Urothelium cell line (cell line): Measurements from ENCODE around the gene ZNHIT2.

ENCODE experiments used
- DNase-seq: peaks from one replicate; pipeline ENCODE4 v3.0.0; 2011; ENCODE audit warnings: low spot score, mixed read lengths
- FAIRE-seq: peaks from 2 replicates; lab custom pipeline; 2011; peaks lifted over from hg19 to GRCh38; lab: Jason Lieb, UNC

Gene ZNHIT2

DNA sequence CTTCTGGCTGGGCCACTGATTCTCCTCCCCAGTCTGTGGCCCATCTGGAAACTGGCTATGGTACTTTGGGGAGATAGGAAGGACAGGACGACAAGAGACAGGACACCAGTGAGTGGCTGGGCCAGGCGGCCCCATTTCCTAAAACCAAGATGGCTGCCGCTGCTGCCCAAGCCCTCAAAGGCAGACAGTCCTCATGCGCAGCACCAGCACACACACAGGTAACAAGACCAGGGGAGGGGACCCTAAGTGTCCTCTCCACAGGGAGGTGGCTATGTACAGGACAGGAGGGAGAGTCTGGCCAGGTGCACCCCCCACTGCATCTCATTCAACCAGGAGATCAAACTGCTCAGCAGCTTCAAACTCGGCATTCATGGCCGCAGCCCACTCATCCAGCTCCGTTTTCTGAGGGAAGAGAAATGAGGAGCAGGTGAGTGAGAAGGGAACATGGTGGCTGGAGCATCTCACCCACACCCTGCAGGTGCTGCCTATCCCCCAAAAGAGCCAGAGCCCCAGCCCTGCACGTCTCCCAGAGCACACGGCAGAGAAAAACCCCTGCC is 38.6 kb downstream of the ZNHIT2 start:
- DNase-seq: no peak
- FAIRE-seq: no peak

DNA sequence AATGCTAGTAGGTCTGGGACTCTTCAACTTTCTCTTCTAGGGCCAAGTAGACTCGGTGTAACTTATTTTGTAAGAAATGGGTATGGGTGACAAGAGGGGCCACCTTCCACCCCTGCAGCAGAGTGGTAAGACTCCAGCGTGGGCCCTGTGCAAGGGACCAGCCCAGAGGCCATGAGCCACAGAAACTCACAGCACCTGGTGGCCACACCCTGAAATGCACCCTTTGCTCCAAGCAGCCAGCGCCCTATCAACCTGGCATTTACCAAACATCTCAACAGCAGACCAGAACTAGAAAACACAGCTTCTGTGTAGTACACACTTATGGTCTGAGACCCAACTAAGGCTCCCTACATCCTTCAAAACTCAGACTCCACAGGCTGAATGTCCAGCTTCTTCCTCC is 39.4 kb downstream of the ZNHIT2 start:
- FAIRE-seq: no peak

DNA sequence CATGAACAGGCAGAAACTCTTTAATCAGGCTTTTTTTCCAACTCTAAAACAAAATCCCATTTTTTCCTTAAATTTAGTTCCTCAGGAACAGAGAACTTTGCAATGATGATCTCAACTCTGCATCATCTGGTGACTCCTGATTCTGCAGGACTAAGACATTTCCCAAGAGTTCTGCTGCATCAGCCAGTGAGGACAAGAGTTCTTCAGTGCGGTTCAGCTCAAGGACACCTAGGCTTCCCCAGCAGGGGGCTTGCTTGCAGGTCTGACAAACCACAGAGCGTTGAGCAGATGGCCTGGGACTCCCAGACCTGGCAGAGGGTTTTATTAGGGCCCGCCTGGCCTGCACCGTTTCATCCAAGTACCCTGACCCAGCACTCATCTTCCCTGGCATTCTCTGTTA is 40.0 kb downstream of the ZNHIT2 start:
- FAIRE-seq (no peak), DNase-seq (no peak)

More for the DNA sequence above, 39.4 kb downstream of the ZNHIT2 start:
- DNase-seq: peak; percentile 55

GRCh38 chr11:65072631-65072966 is 44.9 kb downstream of the ZNHIT2 start:
- no peak for DNase-seq
- FAIRE-seq: no peak

GRCh38 chr11:65071907-65072630 is 45.4 kb downstream of the ZNHIT2 start:
- FAIRE-seq: no peak
- no peak for DNase-seq

- no peak for DNase-seq
- no peak for FAIRE-seq
These were observed 48.3 kb downstream of the ZNHIT2 start for GRCh38 chr11:65069217-65069616.

GRCh38 chr11:65067446-65067845 is 50.1 kb downstream of the ZNHIT2 start:
- FAIRE-seq: no peak
- DNase-seq: no peak

- DNase-seq: no peak
These were observed 50.7 kb downstream of the ZNHIT2 start for GRCh38 chr11:65066805-65067291.

More at GRCh38 chr11:65066805-65067291, 50.7 kb downstream of the ZNHIT2 start:
- FAIRE-seq: no peak
